ENCODE measurements around the gene PCNX1. TPM values are rescaled to one million over a fixed set of nuclear protein-coding genes. Genes with fewer than 3 reads are reported as not detected.

PCNX1 gene
- total RNA-seq, 2 donors from 2014 or later: 31.0 to 44.1 TPM

- DNase-seq (no peak), ATAC-seq (no peak)
- intact Hi-C loops (cut with DNase I): no loop called here
Measured at GRCh38 chr14:71148627-71149026, 241.4 kb downstream of the PCNX1 start.

GRCh38 chr14:71150737-71151136 lies 243.5 kb downstream of the PCNX1 start:
- DNase-seq (no peak), ATAC-seq (no peak)
- intact Hi-C loops (cut with DNase I): no loop called here

GRCh38 chr14:71155743-71156142 lies 248.5 kb downstream of the PCNX1 start:
- intact Hi-C loops (cut with DNase I): no loop called here
- no peak for ATAC-seq

GRCh38 chr14:71163050-71163841 lies 256.0 kb downstream of the PCNX1 start:
- ATAC-seq (no peak), DNase-seq (no peak)
- intact Hi-C loops (cut with DNase I): no loop called here

More at GRCh38 chr14:71155743-71156142, 248.5 kb downstream of the PCNX1 start:
- no peak for DNase-seq

GRCh38 chr14:71163842-71164629 lies 256.8 kb downstream of the PCNX1 start:
- intact Hi-C loops (cut with DNase I): no loop called here
- ATAC-seq (no peak), DNase-seq (no peak)

Other genes starting within 250 kb of the PCNX1 start
- gene MAP3K9, start 97.9 kb upstream of the PCNX1 start, total RNA-seq: 1 to 10 TPM; 2.0 to 2.7 TPM